Measurements from ENCODE around the gene TTLL10.
"Not testable (repeated sequence)": the region's sequence is repeated elsewhere in the genome, so short reads cannot be mapped to it uniquely, and the experiment has no call there.

TTLL10 gene

GRCh38 chr1:1148061-1148460, 25.6 kb upstream of the TTLL10 start:
- Mint-ChIP-seq H3K27ac (peak overlapping the region; percentile 54), H3K9me3 (peaks cover 9% of the 10 kb centered on the region), H3K4me1 (peaks cover 55% of the 10 kb centered on the region), H3K4me3 (no peak overlapping the region), H3K36me3 (no peaks in the 10 kb centered on the region), H3K27me3 (no peaks in the 10 kb centered on the region)
- ATAC-seq = no peak

- H3K9me3 Mint-ChIP-seq = peaks cover 12% of the 10 kb centered on the region
- H3K4me1 Mint-ChIP-seq = peaks cover 50% of the 10 kb centered on the region
- no peaks in the 10 kb centered on the region for H3K36me3 Mint-ChIP-seq
- H3K27ac Mint-ChIP-seq = peak overlapping the region; percentile 54
- no peak overlapping the region for H3K4me3 Mint-ChIP-seq
- ATAC-seq = no peak
- no peaks in the 10 kb centered on the region for H3K27me3 Mint-ChIP-seq
Observed at GRCh38 chr1:1148569-1148968, 25.1 kb upstream of the TTLL10 start.

- ATAC-seq = no peak
- H3K36me3 Mint-ChIP-seq = no peaks in the 10 kb centered on the region
- H3K27me3 Mint-ChIP-seq = no peaks in the 10 kb centered on the region
Observed at GRCh38 chr1:1149416-1149815, 24.3 kb upstream of the TTLL10 start.

GRCh38 chr1:1150100-1150499, 23.6 kb upstream of the TTLL10 start:
- no peak overlapping the region for H3K27ac Mint-ChIP-seq
- peaks cover 37% of the 10 kb centered on the region for H3K4me1 Mint-ChIP-seq
- H3K27me3 Mint-ChIP-seq = no peaks in the 10 kb centered on the region
- ATAC-seq = peak; percentile 13
- H3K36me3 Mint-ChIP-seq = no peaks in the 10 kb centered on the region
- no peak overlapping the region for H3K4me3 Mint-ChIP-seq
- peaks cover 15% of the 10 kb centered on the region for H3K9me3 Mint-ChIP-seq

More at GRCh38 chr1:1149416-1149815, 24.3 kb upstream of the TTLL10 start:
- peaks cover 15% of the 10 kb centered on the region for H3K9me3 Mint-ChIP-seq
- no peak overlapping the region for H3K4me3 Mint-ChIP-seq
- peaks cover 41% of the 10 kb centered on the region for H3K4me1 Mint-ChIP-seq
- no peak overlapping the region for H3K27ac Mint-ChIP-seq

- H3K9me3 Mint-ChIP-seq = peaks cover 15% of the 10 kb centered on the region
- H3K4me3 Mint-ChIP-seq = no peak overlapping the region
- H3K4me1 Mint-ChIP-seq = peaks cover 25% of the 10 kb centered on the region
- no peak for ATAC-seq
- H3K27ac Mint-ChIP-seq = no peak overlapping the region
- no peaks in the 10 kb centered on the region for H3K27me3 Mint-ChIP-seq
- no peaks in the 10 kb centered on the region for H3K36me3 Mint-ChIP-seq
Observed at GRCh38 chr1:1151306-1151705, 22.4 kb upstream of the TTLL10 start.

GRCh38 chr1:1152431-1152830, 21.2 kb upstream of the TTLL10 start:
- H3K36me3 Mint-ChIP-seq, H3K4me3 Mint-ChIP-seq, H3K27me3 Mint-ChIP-seq, ATAC-seq: not testable (repeated sequence)
- peak overlapping the region; percentile 55 for H3K27ac Mint-ChIP-seq
- H3K4me1 Mint-ChIP-seq = peaks cover 20% of the 10 kb centered on the region
- H3K9me3 Mint-ChIP-seq = peaks cover 15% of the 10 kb centered on the region

GRCh38 chr1:1153215-1153614, 20.5 kb upstream of the TTLL10 start:
- Mint-ChIP-seq H3K9me3 (peaks cover 15% of the 10 kb centered on the region), H3K4me1 (peaks cover 18% of the 10 kb centered on the region), H3K27ac (peak overlapping the region; percentile 55)
- not testable (repeated sequence) for H3K4me3 Mint-ChIP-seq, H3K36me3 Mint-ChIP-seq, ATAC-seq, H3K27me3 Mint-ChIP-seq

GRCh38 chr1:1153874-1154273, 19.8 kb upstream of the TTLL10 start:
- Mint-ChIP-seq H3K27ac (peak overlapping the region; percentile 55), H3K27me3 (no peaks in the 10 kb centered on the region), H3K4me1 (peaks cover 11% of the 10 kb centered on the region), H3K9me3 (peaks cover 15% of the 10 kb centered on the region), H3K4me3 (no peak overlapping the region), H3K36me3 (no peaks in the 10 kb centered on the region)
- no peak for ATAC-seq

GRCh38 chr1:1155258-1155657, 18.4 kb upstream of the TTLL10 start:
- Mint-ChIP-seq H3K4me1 (no peaks in the 10 kb centered on the region), H3K36me3 (no peaks in the 10 kb centered on the region), H3K9me3 (peaks cover 15% of the 10 kb centered on the region), H3K4me3 (no peak overlapping the region), H3K27me3 (no peaks in the 10 kb centered on the region), H3K27ac (no peak overlapping the region)
- no peak for ATAC-seq

GRCh38 chr1:1156140-1157032, 17.3 kb upstream of the TTLL10 start:
- Mint-ChIP-seq H3K4me3 (peak overlapping the region; percentile 51), H3K9me3 (peaks cover 15% of the 10 kb centered on the region), H3K27me3 (no peaks in the 10 kb centered on the region), H3K27ac (peak overlapping the region; percentile 82), H3K4me1 (no peaks in the 10 kb centered on the region), H3K36me3 (no peaks in the 10 kb centered on the region)
- ATAC-seq = no peak

- Mint-ChIP-seq H3K27ac (peak overlapping the region; percentile 82), H3K4me3 (peak overlapping the region; percentile 51)
- ATAC-seq = no peak
Observed at GRCh38 chr1:1157033-1157365, 16.7 kb upstream of the TTLL10 start.

GRCh38 chr1:1157426-1157913, 16.2 kb upstream of the TTLL10 start:
- Mint-ChIP-seq H3K27me3 (no peaks in the 10 kb centered on the region), H3K4me1 (no peaks in the 10 kb centered on the region), H3K27ac (peak overlapping the region; percentile 82), H3K4me3 (peak overlapping the region; percentile 80), H3K9me3 (peaks cover 12% of the 10 kb centered on the region), H3K36me3 (no peaks in the 10 kb centered on the region)
- peak; percentile 73 for ATAC-seq

More at GRCh38 chr1:1157033-1157365, 16.7 kb upstream of the TTLL10 start:
- H3K4me1 Mint-ChIP-seq = no peaks in the 10 kb centered on the region
- H3K36me3 Mint-ChIP-seq = no peaks in the 10 kb centered on the region
- H3K27me3 Mint-ChIP-seq = no peaks in the 10 kb centered on the region
- H3K9me3 Mint-ChIP-seq = peaks cover 15% of the 10 kb centered on the region

- Mint-ChIP-seq H3K4me3 (peak overlapping the region; percentile 80), H3K27ac (peak overlapping the region; percentile 82), H3K27me3 (no peaks in the 10 kb centered on the region), H3K36me3 (no peaks in the 10 kb centered on the region), H3K4me1 (no peaks in the 10 kb centered on the region), H3K9me3 (peaks cover 6% of the 10 kb centered on the region)
- peak; percentile 69 for ATAC-seq
Observed at GRCh38 chr1:1157914-1158710, 15.6 kb upstream of the TTLL10 start.

- no peak overlapping the region for H3K4me3 Mint-ChIP-seq
- ATAC-seq = no peak
- no peak overlapping the region for H3K27ac Mint-ChIP-seq
- no peaks in the 10 kb centered on the region for H3K27me3 Mint-ChIP-seq
- H3K4me1 Mint-ChIP-seq = peaks cover 2% of the 10 kb centered on the region
- no peaks in the 10 kb centered on the region for H3K9me3 Mint-ChIP-seq
- H3K36me3 Mint-ChIP-seq = no peaks in the 10 kb centered on the region
Observed at GRCh38 chr1:1160281-1160930, 13.3 kb upstream of the TTLL10 start.

GRCh38 chr1:1161078-1161682, 12.5 kb upstream of the TTLL10 start:
- Mint-ChIP-seq H3K4me3 (no peak overlapping the region), H3K9me3 (no peaks in the 10 kb centered on the region), H3K4me1 (peaks cover 8% of the 10 kb centered on the region), H3K27me3 (no peaks in the 10 kb centered on the region), H3K27ac (no peak overlapping the region), H3K36me3 (no peaks in the 10 kb centered on the region)
- ATAC-seq = no peak
